HCT116 (cell line): ENCODE results near the gene CERS2.

Source experiments
- CEBPB ChIP-seq: IDR thresholded peaks from 2 replicates; pipeline ENCODE4 v1.6.1; 2012; ENCODE audit warnings: low read depth
- EZH2 ChIP-seq: fragments of 200-600 bp; sonication (generic); IDR thresholded peaks from 2 replicates; pipeline ENCODE4 v1.6.1; 2017; ENCODE audit warnings: antibody characterized with exemption, mixed run types
- EZH2phosphoT487 ChIP-seq: fragments of 200-600 bp; IDR thresholded peaks from 2 replicates; pipeline ENCODE4 v1.6.1; 2018; ENCODE audit warnings: antibody characterized with exemption, borderline replicate concordance
- POLR2A ChIP-seq: IDR thresholded peaks from 2 replicates; pipeline ENCODE4 v1.7.0; 2011; ENCODE audit warnings: borderline replicate concordance; ENCODE audit not compliant: insufficient read depth, insufficient read length; ENCODE audit errors: extremely low read depth
- POLR2AphosphoS5 ChIP-seq: IDR thresholded peaks from 2 replicates; pipeline ENCODE4 v1.6.1; 2011; ENCODE audit warnings: mild to moderate bottlenecking, low read depth, low read length, moderate library complexity
- RAD21 ChIP-seq: IDR thresholded peaks from 2 replicates; pipeline ENCODE4 v1.6.1; 2012; ENCODE audit warnings: low read depth, mild to moderate bottlenecking
- SP1 ChIP-seq: IDR thresholded peaks from 2 replicates; pipeline ENCODE4 v1.6.1; 2012; ENCODE audit warnings: low read depth
- TCF7L2 ChIP-seq: IDR thresholded peaks from 2 replicates; pipeline ENCODE4 v1.7.0; 2011; ENCODE audit warnings: borderline replicate concordance, inconsistent platforms; ENCODE audit not compliant: insufficient read depth, insufficient read length; ENCODE audit errors: extremely low read depth
- YY1 ChIP-seq: IDR thresholded peaks from 2 replicates; pipeline ENCODE4 v1.6.1; 2011; ENCODE audit warnings: low read length, low read depth, moderate library complexity, mild to moderate bottlenecking; ENCODE audit not compliant: insufficient replicate concordance; ENCODE audit errors: extremely low read depth
- TF ChIP-seq, protein P1 (sequence below), 3 experiments: fragments of 200-600 bp in 1 of 3; sonication (generic) in 1 of 3; IDR thresholded peaks in 2 of 3; conservative IDR thresholded peaks in 1 of 3; 2 replicates each; pipeline ENCODE4 v1.5.1; 2012 to 2017; ENCODE audit warnings: low read depth in 2 of 3, low read length in 2 of 3, antibody characterized with exemption in 1 of 3, borderline replicate concordance in 1 of 3, control low read depth in 1 of 3, mild to moderate bottlenecking in 1 of 3, mixed read lengths in 1 of 3, mixed run types in 1 of 3, moderate library complexity in 1 of 3; ENCODE audit not compliant: insufficient read depth in 1 of 3
- TF ChIP-seq, protein P2 (sequence below): IDR thresholded peaks from 2 replicates; pipeline ENCODE4 v1.6.1; 2011; ENCODE audit warnings: mild to moderate bottlenecking, low read length, moderate library complexity; ENCODE audit not compliant: insufficient replicate concordance; ENCODE audit errors: extremely low read depth
- TF ChIP-seq, protein P3 (sequence below): IDR thresholded peaks from 2 replicates; pipeline ENCODE4 v1.6.1; 2012; ENCODE audit warnings: low read depth

DNA sequence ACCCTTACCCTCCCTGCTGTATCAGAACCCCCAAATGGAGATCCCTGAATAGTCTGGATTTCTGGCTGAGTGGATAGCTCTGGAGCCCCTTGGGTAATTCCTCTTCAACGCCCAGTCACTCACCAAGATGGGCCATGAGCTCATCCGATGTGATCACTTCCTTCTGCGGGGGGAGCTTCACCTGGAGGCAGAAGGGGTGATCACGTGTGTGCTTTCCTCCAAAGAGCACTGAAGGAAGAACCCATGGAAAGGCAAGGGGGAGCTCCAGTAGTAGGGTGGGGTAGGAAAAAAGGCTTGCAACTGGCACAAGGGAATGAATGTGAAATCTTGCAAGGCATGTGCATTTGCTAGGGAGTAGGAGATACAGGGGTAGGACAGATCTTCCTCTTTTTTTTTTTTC is 27.0 kb upstream of the CERS2 start:
- TF ChIP-seq, protein P1, sequence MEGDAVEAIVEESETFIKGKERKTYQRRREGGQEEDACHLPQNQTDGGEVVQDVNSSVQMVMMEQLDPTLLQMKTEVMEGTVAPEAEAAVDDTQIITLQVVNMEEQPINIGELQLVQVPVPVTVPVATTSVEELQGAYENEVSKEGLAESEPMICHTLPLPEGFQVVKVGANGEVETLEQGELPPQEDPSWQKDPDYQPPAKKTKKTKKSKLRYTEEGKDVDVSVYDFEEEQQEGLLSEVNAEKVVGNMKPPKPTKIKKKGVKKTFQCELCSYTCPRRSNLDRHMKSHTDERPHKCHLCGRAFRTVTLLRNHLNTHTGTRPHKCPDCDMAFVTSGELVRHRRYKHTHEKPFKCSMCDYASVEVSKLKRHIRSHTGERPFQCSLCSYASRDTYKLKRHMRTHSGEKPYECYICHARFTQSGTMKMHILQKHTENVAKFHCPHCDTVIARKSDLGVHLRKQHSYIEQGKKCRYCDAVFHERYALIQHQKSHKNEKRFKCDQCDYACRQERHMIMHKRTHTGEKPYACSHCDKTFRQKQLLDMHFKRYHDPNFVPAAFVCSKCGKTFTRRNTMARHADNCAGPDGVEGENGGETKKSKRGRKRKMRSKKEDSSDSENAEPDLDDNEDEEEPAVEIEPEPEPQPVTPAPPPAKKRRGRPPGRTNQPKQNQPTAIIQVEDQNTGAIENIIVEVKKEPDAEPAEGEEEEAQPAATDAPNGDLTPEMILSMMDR (IDR thresholded peaks at IDR 0.05 in 2 of 3, conservative IDR thresholded peaks at IDR 0.05 in 1 of 3; ENCODE audit: borderline replicate concordance in 1 of 3, insufficient read depth in 1 of 3, low read depth in 2 of 3, low read length in 2 of 3): no peak
- TF ChIP-seq CEBPB (no peak), SP1 (no peak), TCF7L2 (no peak), EZH2phosphoT487 (no peak), RAD21 (no peak), POLR2A (no peak), YY1 (no peak), POLR2AphosphoS5 (no peak), EZH2 (no peak)
- TF ChIP-seq, protein P2, sequence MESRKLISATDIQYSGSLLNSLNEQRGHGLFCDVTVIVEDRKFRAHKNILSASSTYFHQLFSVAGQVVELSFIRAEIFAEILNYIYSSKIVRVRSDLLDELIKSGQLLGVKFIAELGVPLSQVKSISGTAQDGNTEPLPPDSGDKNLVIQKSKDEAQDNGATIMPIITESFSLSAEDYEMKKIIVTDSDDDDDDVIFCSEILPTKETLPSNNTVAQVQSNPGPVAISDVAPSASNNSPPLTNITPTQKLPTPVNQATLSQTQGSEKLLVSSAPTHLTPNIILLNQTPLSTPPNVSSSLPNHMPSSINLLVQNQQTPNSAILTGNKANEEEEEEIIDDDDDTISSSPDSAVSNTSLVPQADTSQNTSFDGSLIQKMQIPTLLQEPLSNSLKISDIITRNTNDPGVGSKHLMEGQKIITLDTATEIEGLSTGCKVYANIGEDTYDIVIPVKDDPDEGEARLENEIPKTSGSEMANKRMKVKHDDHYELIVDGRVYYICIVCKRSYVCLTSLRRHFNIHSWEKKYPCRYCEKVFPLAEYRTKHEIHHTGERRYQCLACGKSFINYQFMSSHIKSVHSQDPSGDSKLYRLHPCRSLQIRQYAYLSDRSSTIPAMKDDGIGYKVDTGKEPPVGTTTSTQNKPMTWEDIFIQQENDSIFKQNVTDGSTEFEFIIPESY: no peak
- TF ChIP-seq, protein P3, sequence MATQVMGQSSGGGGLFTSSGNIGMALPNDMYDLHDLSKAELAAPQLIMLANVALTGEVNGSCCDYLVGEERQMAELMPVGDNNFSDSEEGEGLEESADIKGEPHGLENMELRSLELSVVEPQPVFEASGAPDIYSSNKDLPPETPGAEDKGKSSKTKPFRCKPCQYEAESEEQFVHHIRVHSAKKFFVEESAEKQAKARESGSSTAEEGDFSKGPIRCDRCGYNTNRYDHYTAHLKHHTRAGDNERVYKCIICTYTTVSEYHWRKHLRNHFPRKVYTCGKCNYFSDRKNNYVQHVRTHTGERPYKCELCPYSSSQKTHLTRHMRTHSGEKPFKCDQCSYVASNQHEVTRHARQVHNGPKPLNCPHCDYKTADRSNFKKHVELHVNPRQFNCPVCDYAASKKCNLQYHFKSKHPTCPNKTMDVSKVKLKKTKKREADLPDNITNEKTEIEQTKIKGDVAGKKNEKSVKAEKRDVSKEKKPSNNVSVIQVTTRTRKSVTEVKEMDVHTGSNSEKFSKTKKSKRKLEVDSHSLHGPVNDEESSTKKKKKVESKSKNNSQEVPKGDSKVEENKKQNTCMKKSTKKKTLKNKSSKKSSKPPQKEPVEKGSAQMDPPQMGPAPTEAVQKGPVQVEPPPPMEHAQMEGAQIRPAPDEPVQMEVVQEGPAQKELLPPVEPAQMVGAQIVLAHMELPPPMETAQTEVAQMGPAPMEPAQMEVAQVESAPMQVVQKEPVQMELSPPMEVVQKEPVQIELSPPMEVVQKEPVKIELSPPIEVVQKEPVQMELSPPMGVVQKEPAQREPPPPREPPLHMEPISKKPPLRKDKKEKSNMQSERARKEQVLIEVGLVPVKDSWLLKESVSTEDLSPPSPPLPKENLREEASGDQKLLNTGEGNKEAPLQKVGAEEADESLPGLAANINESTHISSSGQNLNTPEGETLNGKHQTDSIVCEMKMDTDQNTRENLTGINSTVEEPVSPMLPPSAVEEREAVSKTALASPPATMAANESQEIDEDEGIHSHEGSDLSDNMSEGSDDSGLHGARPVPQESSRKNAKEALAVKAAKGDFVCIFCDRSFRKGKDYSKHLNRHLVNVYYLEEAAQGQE: no peak
